GM12878 (cell line): Measurements from ENCODE around the gene KRT80. TPM values are rescaled to one million over a fixed set of nuclear protein-coding genes. Genes with fewer than 3 reads are reported as not detected.

Experiments
- ATAC-seq: fragments of 200-7000 bp; cut with Tn5 transposase; 3 replicates; pipeline ENCODE4 v1.9.1; 2020; ENCODE audit warnings: mild to moderate bottlenecking, moderate library complexity
- BruUV-seq: library from RNA; stranded (reverse); fragments of 400-500 nt; replicated peaks from 2 replicates; lab custom pipeline; 2021; lab: Mats Ljungman, UMichigan
- CTCF ChIA-PET: fragments of 300-600 bp; sonication (Branson Sonifier 250); formaldehyde crosslinking; extraction: SDS; loops from one replicate; lab custom pipeline; 2021; ENCODE audit warnings: inconsistent platforms; lab: Yijun Ruan, JAX
- POLR2A ChIA-PET: fragments of 350-600 bp; formaldehyde crosslinking; extraction: SDS; loops from one replicate; lab custom pipeline; 2021; ENCODE audit warnings: inconsistent platforms; lab: Charles Lee
- RAD21 ChIA-PET: fragments of 300-600 bp; sonication (Branson Sonifier 250); formaldehyde crosslinking; loops from one replicate; lab custom pipeline; 2023; ENCODE audit warnings: antibody characterized with exemption; ENCODE audit not compliant: unreplicated experiment; lab: Charles Lee
- SMC1A ChIA-PET: fragments of 300-600 bp; sonication (Branson Sonifier 250); formaldehyde crosslinking; loops from one replicate; lab custom pipeline; 2023; ENCODE audit not compliant: unreplicated experiment, uncharacterized antibody; lab: Charles Lee
- DNase-seq: peaks from one replicate; pipeline ENCODE4 v3.0.0-alpha.2; 2011; ENCODE audit warnings: low read depth, low spot score
- FAIRE-seq: peaks from 3 replicates; lab custom pipeline; 2011; peaks lifted over from hg19 to GRCh38; lab: Jason Lieb, UNC
- H2AFZ ChIP-seq: 2 replicates; pipeline ENCODE4 v1.6.0; 2011; ENCODE audit warnings: low read depth, low read length, control low read depth; ENCODE audit not compliant: control insufficient read depth
- H3K27ac ChIP-seq: 2 replicates; pipeline ENCODE4 v1.5.1; 2011; ENCODE audit warnings: control low read depth; ENCODE audit not compliant: control insufficient read depth, insufficient read depth
- H3K27me3 ChIP-seq, 2 experiments: replicated peaks in 1 of 2; 2 replicates each; pipeline versions ENCODE4 v1.6.0 to v1.6.1; 2011; ENCODE audit warnings: low read length in 1 of 2; ENCODE audit not compliant: control insufficient read depth in 2 of 2, insufficient read depth in 2 of 2
- H3K36me3 ChIP-seq, 2 experiments: 2 replicates each; pipeline ENCODE4 v1.5.1; 2011; ENCODE audit warnings: low read length in 1 of 2; ENCODE audit not compliant: control insufficient read depth in 2 of 2, insufficient read depth in 2 of 2
- H3K4me1 ChIP-seq: 2 replicates; pipeline ENCODE4 v1.6.1; 2011; ENCODE audit warnings: mild to moderate bottlenecking, low read length, moderate library complexity, mixed read lengths; ENCODE audit not compliant: control insufficient read depth, insufficient read depth
- H3K4me2 ChIP-seq: 2 replicates; pipeline ENCODE4 v1.6.0; 2011; ENCODE audit warnings: control low read depth; ENCODE audit not compliant: control insufficient read depth, insufficient read depth
- H3K4me3 ChIP-seq: fragments of 200-600 bp; sonication (generic); 2 replicates; pipeline ENCODE4 v1.5.1; 2016
- H3K79me2 ChIP-seq: 2 replicates; pipeline ENCODE4 v1.6.0; 2011; ENCODE audit warnings: low read length; ENCODE audit not compliant: control insufficient read depth, insufficient read depth
- H3K9ac ChIP-seq: 2 replicates; pipeline ENCODE4 v1.8.0; 2011; ENCODE audit warnings: low read length, control low read depth, mixed read lengths; ENCODE audit not compliant: control insufficient read depth, insufficient read depth
- H3K9me3 ChIP-seq: replicated peaks from 3 replicates; pipeline ENCODE4 v1.5.1; 2011; ENCODE audit warnings: mild to moderate bottlenecking, low read length; ENCODE audit not compliant: control insufficient read depth, insufficient read depth
- H4K20me1 ChIP-seq: 2 replicates; pipeline ENCODE4 v1.6.0; 2011; ENCODE audit not compliant: control insufficient read depth, insufficient read depth
- BCL3 ChIP-seq: IDR thresholded peaks from 2 replicates; pipeline ENCODE4 v1.6.1; 2011; ENCODE audit warnings: borderline replicate concordance, low read depth, mild to moderate bottlenecking, moderate library complexity, low read length; ENCODE audit not compliant: insufficient read depth, poor library complexity, severe bottlenecking
- E2F8 ChIP-seq: fragments of 450-650 bp; IDR thresholded peaks from 2 replicates; pipeline ENCODE4 v1.6.1; 2018; ENCODE audit warnings: mild to moderate bottlenecking, low read depth, moderate library complexity; ENCODE audit not compliant: partially characterized antibody
- EGR1 ChIP-seq, 2 experiments: IDR thresholded peaks; 1 replicate in 1 of 2; 2 replicates in 1 of 2; pipeline ENCODE4 v1.6.1; 2011 to 2012; ENCODE audit warnings: low read depth in 2 of 2, low read length in 2 of 2, borderline replicate concordance in 1 of 2, mild to moderate bottlenecking in 1 of 2, moderate library complexity in 1 of 2
- ESRRA ChIP-seq: IDR thresholded peaks from 2 replicates; pipeline ENCODE4 v1.6.1; 2012; ENCODE audit warnings: mild to moderate bottlenecking, low read length, improper control_type of control experiment
- IKZF1 ChIP-seq: fragments of 450-650 bp; conservative IDR thresholded peaks from 2 replicates; pipeline ENCODE4 v1.6.1; 2017; ENCODE audit warnings: antibody characterized with exemption, mild to moderate bottlenecking
- IKZF2 ChIP-seq, 2 experiments: fragments of 450-650 bp; IDR thresholded peaks; 2 replicates each; pipeline ENCODE4 v1.6.1; 2017; ENCODE audit warnings: mild to moderate bottlenecking in 2 of 2, moderate library complexity in 2 of 2
- IRF3 ChIP-seq: fragments of 450-650 bp; IDR thresholded peaks from 2 replicates; pipeline ENCODE4 v1.6.1; 2014; ENCODE audit warnings: mild to moderate bottlenecking
- KDM1A ChIP-seq: fragments of 200-600 bp; sonication (generic); IDR thresholded peaks from 2 replicates; pipeline ENCODE4 v1.6.1; 2016; ENCODE audit warnings: borderline replicate concordance
- RELA ChIP-seq: fragments of 450-650 bp; IDR thresholded peaks from 2 replicates; pipeline ENCODE4 v1.8.0; 2014; ENCODE audit warnings: borderline replicate concordance; ENCODE audit not compliant: partially characterized antibody
- RELB ChIP-seq: fragments of 450-650 bp; IDR thresholded peaks from 2 replicates; pipeline ENCODE4 v1.6.1; 2017; ENCODE audit warnings: low read depth, mild to moderate bottlenecking, moderate library complexity
- SIN3A ChIP-seq: IDR thresholded peaks from 2 replicates; pipeline ENCODE4 v1.6.1; 2012; ENCODE audit warnings: low read depth, low read length, improper control_type of control experiment
- SMAD5 ChIP-seq: IDR thresholded peaks from 2 replicates; pipeline ENCODE4 v1.6.1; 2016; ENCODE audit warnings: antibody characterized with exemption, low read depth
- TBL1XR1 ChIP-seq: IDR thresholded peaks from 2 replicates; pipeline ENCODE4 v1.6.1; 2012; ENCODE audit warnings: low read depth, low read length, improper control_type of control experiment
- USF1 ChIP-seq: IDR thresholded peaks from 2 replicates; pipeline ENCODE4 v1.6.1; 2011; ENCODE audit warnings: borderline replicate concordance, low read depth, mild to moderate bottlenecking, moderate library complexity, mixed read lengths, low read length; ENCODE audit not compliant: insufficient read depth; ENCODE audit errors: extremely low read length
- ZNF274 ChIP-seq: IDR thresholded peaks from one replicate; pipeline ENCODE4 v1.8.0; 2011; ENCODE audit not compliant: insufficient read length, insufficient read depth
- WGBS: methylation state at CpG from one replicate; pipeline ENCODE4 v1.1.6; 2016; ENCODE audit warnings: low lambda C conversion rate; ENCODE audit not compliant: insufficient replicate concordance, insufficient coverage; ENCODE audit errors: missing lambda C conversion rate; 5-methylcytosine and 5-hydroxymethylcytosine counted together
- in situ Hi-C: fragments of 300-500 bp; cut with MboI; formaldehyde crosslinking; loops from 9 replicates; pipeline ENCODE4 v1.14.3; 2018; ENCODE audit warnings: mixed read lengths
- intact Hi-C: fragments of 100-400 bp; cut with micrococcal nuclease; formaldehyde crosslinking; loops from one replicate; pipeline ENCODE4 v1.14.2; 2022; ENCODE audit not compliant: unreplicated experiment
- polyA plus RNA-seq, 11 experiments: library from polyadenylated mRNA; depleted of rRNA in 4 of 11; unstranded in 6 of 11; stranded (reverse) in 5 of 11; fragments of >200 nt; fragmentation: Nextera tagmentation in 4 of 11; fragmentation: Illumina TruSeq in 1 of 11; extraction: Ambion mirVana in 4 of 11; extraction: Trizol in 1 of 11; gene quantifications; 1 replicate in 1 of 11; 2 replicates in 10 of 11; pipeline versions ENCODE4 v1.2.1 to v1.2.3, GENCODE V29; 2011 to 2016; ENCODE audit warnings: inconsistent platforms in 2 of 11, missing spikeins in 2 of 11, low read depth in 1 of 11
- total RNA-seq, 4 experiments: library from RNA; depleted of rRNA in 3 of 4; stranded (reverse); fragments of >200 nt in 3 of 4; fragmentation: Illumina TruSeq in 1 of 4; extraction: Trizol in 1 of 4; gene quantifications; 2 replicates each; pipeline versions ENCODE4 v1.2.1 to v1.2.3, GENCODE V29; 2013 to 2021

The KRT80 gene
- total and polyA plus RNA-seq, 10 of the 15 experiments (the other 5 are each of a cell fraction or from before 2014, with no cell fraction given): 0.01 TPM; not detected in 9

- POLR2A ChIA-PET: no interaction called here
- RAD21 ChIA-PET: no interaction called here
- FAIRE-seq (no peak), ATAC-seq (peak; percentile 82), DNase-seq (no peak)
- no peaks in the 10 kb centered on the region for H3K79me2 ChIP-seq
- no peaks in the 10 kb centered on the region for H3K9me3 ChIP-seq
- no peaks in the 10 kb centered on the region for H4K20me1 ChIP-seq
- intact Hi-C loops (no loop called here), in situ Hi-C loops (no loop called here)
- SMC1A ChIA-PET: no interaction called here
- no peaks in the 10 kb centered on the region for H3K36me3 ChIP-seq
- no peak overlapping the region for H2AFZ ChIP-seq
- CTCF ChIA-PET: interaction anchor here (1.0 to 1.2 kb wide), 4 partner anchors 9 to 159 kb away, joined by 3 to 4 read pairs (median 3); no protein-coding TSS in a partner anchor
- no peak overlapping the region for H3K9ac ChIP-seq
- no peak overlapping the region for H3K4me3 ChIP-seq
- no peak overlapping the region for H3K27ac ChIP-seq
- peaks cover 6% of the 10 kb centered on the region for H3K4me1 ChIP-seq
- BruUV-seq: no TSS peak
- no peaks in the 10 kb centered on the region for H3K27me3 ChIP-seq
- 29% methylated on average over 12 of the region's 12 CpGs for WGBS
- H3K4me2 ChIP-seq: no peak overlapping the region
- TF ChIP-seq BCL3 (no peak), IKZF1 (peak; percentile 14; the same call in 1 of the 2 replicates), RELA (no peak), IRF3 (no peak), E2F8 (no peak), IKZF2 (IDR thresholded peaks at IDR 0.05) (peak in 1 of 2 experiments; percentile 21; a peak in 2 of 4 replicates), USF1 (no peak), EGR1 (IDR thresholded peaks at IDR 0.05; ENCODE audit: borderline replicate concordance in 1 of 2, low read depth in 2 of 2, low read length in 2 of 2) (no peak), SIN3A (no peak), ESRRA (no peak), KDM1A (no peak), TBL1XR1 (no peak), SMAD5 (no peak), RELB (0 out of 2 replicates have a peak, but pooled peaks have one; percentile 13), ZNF274 (no peak)
Observed at GRCh38 chr12:52168019-52168717, 23.6 kb downstream of the KRT80 start.
